K562 (cell line): ENCODE results near the gene USP31. TPM values are rescaled to one million over a fixed set of nuclear protein-coding genes. Genes with fewer than 3 reads are reported as not detected.

Source experiments
- ATAC-seq: fragments of 200-7000 bp; cut with Tn5 transposase; 3 replicates; pipeline ENCODE4 v1.9.1; 2020; ENCODE audit warnings: moderate library complexity
- BruUV-seq: library from RNA; stranded (reverse); fragments of 400-500 nt; replicated peaks from 2 replicates; lab custom pipeline; 2021; lab: Mats Ljungman, UMichigan
- CTCF ChIA-PET: fragments of 300-600 bp; formaldehyde crosslinking; extraction: SDS; loops from one replicate; lab custom pipeline; 2021; ENCODE audit warnings: low intra/inter-chr PET ratio; lab: Yijun Ruan, JAX
- POLR2A ChIA-PET: fragments of 300-600, 350-650 bp; sonication (Branson Sonifier 250); formaldehyde crosslinking; extraction: SDS; loops from one replicate; lab custom pipeline; 2021; ENCODE audit warnings: antibody characterized with exemption, inconsistent platforms; lab: Yijun Ruan, JAX
- DNase-seq, 4 experiments: peaks; one replicate each; pipeline versions ENCODE4 v3.0.0 to v3.0.0-alpha.2; 2011 to 2018; ENCODE audit warnings: low spot score in 3 of 4, mixed read lengths in 3 of 4; ENCODE audit errors: extremely low read depth in 1 of 4
- FAIRE-seq: peaks from 2 replicates; lab custom pipeline; 2011; peaks lifted over from hg19 to GRCh38; lab: Jason Lieb, UNC
- H2AFZ ChIP-seq: 2 replicates; pipeline ENCODE4 v1.6.0; 2011; ENCODE audit warnings: low read depth, low read length, control low read depth, inconsistent platforms
- H3K27ac ChIP-seq: fragments of 200-600 bp; 3 replicates; pipeline ENCODE4 v1.8.0; 2011; ENCODE audit warnings: low read depth, mild to moderate bottlenecking, control low read depth, inconsistent platforms, low read length, moderate library complexity, mixed read lengths; ENCODE audit errors: extremely low read depth
- H3K27me3 ChIP-seq, 2 experiments: fragments of 300-600 bp in 1 of 2; 2 replicates in 1 of 2; 3 replicates in 1 of 2; pipeline versions ENCODE4 v1.6.0 to v1.8.0; 2011; ENCODE audit warnings: inconsistent platforms in 2 of 2, low read length in 2 of 2, mild to moderate bottlenecking in 1 of 2, mixed read lengths in 1 of 2, moderate library complexity in 1 of 2; ENCODE audit not compliant: control insufficient read depth in 2 of 2, insufficient read depth in 2 of 2
- H3K36me3 ChIP-seq: fragments of 300-600 bp; 3 replicates; pipeline ENCODE4 v1.8.0; 2011; ENCODE audit warnings: mild to moderate bottlenecking, low read length, inconsistent platforms; ENCODE audit not compliant: control insufficient read depth, insufficient read depth
- H3K4me1 ChIP-seq, 2 experiments: fragments of 200-600 bp in 1 of 2; replicated peaks in 1 of 2; 2 replicates in 1 of 2; 3 replicates in 1 of 2; pipeline versions ENCODE4 v1.5.1 to v1.8.0; 2011; ENCODE audit warnings: inconsistent platforms in 2 of 2, low read length in 2 of 2, mild to moderate bottlenecking in 1 of 2, mixed read lengths in 1 of 2, moderate library complexity in 1 of 2; ENCODE audit not compliant: control insufficient read depth in 2 of 2, insufficient read depth in 2 of 2
- H3K4me2 ChIP-seq: 2 replicates; pipeline ENCODE4 v1.6.1; 2011; ENCODE audit warnings: low read length, control low read depth, inconsistent platforms, mixed read lengths; ENCODE audit not compliant: insufficient read depth
- H3K4me3 ChIP-seq: fragments of 200-600 bp; sonication (generic), shearing (Covaris generic); 2 replicates; pipeline ENCODE4 v1.5.1; 2016; ENCODE audit warnings: control low read depth, inconsistent platforms
- H3K79me2 ChIP-seq: fragments of 200-600 bp; 3 replicates; pipeline ENCODE4 v1.8.0; 2011; ENCODE audit warnings: low read length, inconsistent platforms; ENCODE audit not compliant: control insufficient read depth, insufficient read depth
- H3K9ac ChIP-seq, 2 experiments: 2 replicates each; pipeline versions ENCODE4 v1.6.0 to v1.6.1; 2011; ENCODE audit warnings: low read depth in 2 of 2, low read length in 2 of 2, control low read depth in 1 of 2, inconsistent platforms in 1 of 2, mild to moderate bottlenecking in 1 of 2, mixed read lengths in 1 of 2; ENCODE audit not compliant: insufficient read depth in 1 of 2
- H3K9me1 ChIP-seq: one replicate; pipeline ENCODE4 v1.6.0; 2011; ENCODE audit warnings: inconsistent platforms, mild to moderate bottlenecking, low read length, moderate library complexity; ENCODE audit not compliant: control insufficient read depth, insufficient read depth
- H3K9me3 ChIP-seq: replicated peaks from 2 replicates; pipeline ENCODE4 v1.5.1; 2011; ENCODE audit warnings: low read depth, low read length, inconsistent platforms; ENCODE audit not compliant: control insufficient read depth, insufficient read depth
- H4K20me1 ChIP-seq: replicated peaks from 2 replicates; pipeline ENCODE4 v1.6.1; 2011; ENCODE audit warnings: low read length, inconsistent platforms, mixed read lengths; ENCODE audit not compliant: control insufficient read depth, insufficient read depth
- ARHGAP35 ChIP-seq: fragments of 450-650 bp; IDR thresholded peaks from 2 replicates; pipeline ENCODE4 v1.6.1; 2018; ENCODE audit not compliant: partially characterized antibody
- BCLAF1 ChIP-seq, 2 experiments: fragments of 450-650 bp in 1 of 2; IDR thresholded peaks; 2 replicates each; pipeline ENCODE4 v1.6.1; 2011 to 2017; ENCODE audit warnings: low read depth in 2 of 2, antibody characterized with exemption in 1 of 2, borderline replicate concordance in 1 of 2, low read length in 1 of 2, mild to moderate bottlenecking in 1 of 2, mixed read lengths in 1 of 2; ENCODE audit not compliant: control insufficient read depth in 1 of 2
- BDP1 ChIP-seq: IDR thresholded peaks from 3 replicates; pipeline ENCODE4 v1.6.1; 2011; ENCODE audit not compliant: insufficient read length, insufficient read depth
- BRCA1 ChIP-seq, 2 experiments: fragments of 450-650 bp in 1 of 2; sonication (generic) in 1 of 2; formaldehyde crosslinking in 1 of 2; IDR thresholded peaks; 2 replicates each; pipeline versions ENCODE4 v1.5.0 to v1.6.1; 2017 to 2020; ENCODE audit warnings: mild to moderate bottlenecking in 1 of 2, missing genetic modification reagents in 1 of 2
- CCAR2 ChIP-seq: fragments of 200-400 bp; formaldehyde crosslinking; IDR thresholded peaks from 2 replicates; pipeline ENCODE4 v1.6.1; 2017; ENCODE audit warnings: mild to moderate bottlenecking, low read depth, low read length
- ETV6 ChIP-seq, 3 experiments: fragments of 150-350 bp in 1 of 3; sonication (generic) in 1 of 3; formaldehyde crosslinking in 1 of 3; IDR thresholded peaks; 2 replicates each; pipeline versions ENCODE4 v1.6.1 to v1.8.0; 2014 to 2022; ENCODE audit warnings: borderline replicate concordance in 2 of 3, low read depth in 2 of 3, antibody characterized with exemption in 1 of 3, low read length in 1 of 3, mild to moderate bottlenecking in 1 of 3, missing genetic modification reagents in 1 of 3
- MCM3 ChIP-seq: fragments of 450-650 bp; IDR thresholded peaks from 2 replicates; pipeline ENCODE4 v1.6.1; 2016
- MTF1 ChIP-seq: fragments of 250-450 bp; sonication (Bioruptor Pico); IDR thresholded peaks from 2 replicates; pipeline ENCODE4 v1.9.0; 2021; ENCODE audit warnings: moderate library complexity, mild to moderate bottlenecking, inconsistent platforms, borderline replicate concordance
- SFPQ ChIP-seq: fragments of 200-400 bp; formaldehyde crosslinking; IDR thresholded peaks from 2 replicates; pipeline ENCODE4 v1.6.1; 2017; ENCODE audit warnings: mild to moderate bottlenecking, low read depth, low read length, moderate library complexity
- SOX6 ChIP-seq: fragments of 450-650 bp; IDR thresholded peaks from 2 replicates; pipeline ENCODE4 v1.6.1; 2014; ENCODE audit warnings: mild to moderate bottlenecking
- SREBF1 ChIP-seq: fragments of 150-350 bp; IDR thresholded peaks from 2 replicates; pipeline ENCODE4 v1.6.1; 2014; ENCODE audit warnings: antibody characterized with exemption, low read depth, low read length, borderline replicate concordance
- TAF7 ChIP-seq: fragments of 450-650 bp; IDR thresholded peaks from 2 replicates; pipeline ENCODE4 v1.6.1; 2016; ENCODE audit warnings: missing genetic modification characterization, missing compliant biosample characterization
- THRA ChIP-seq: fragments of 450-650 bp; IDR thresholded peaks from 2 replicates; pipeline ENCODE4 v1.6.1; 2017; ENCODE audit warnings: mild to moderate bottlenecking, moderate library complexity
- ZFX ChIP-seq: sonication (generic); formaldehyde crosslinking; IDR thresholded peaks from 2 replicates; pipeline ENCODE4 v1.8.0; 2022; ENCODE audit warnings: mild to moderate bottlenecking, missing genetic modification reagents, moderate library complexity
- ZNF3 ChIP-seq: fragments of 250-450 bp; sonication (Bioruptor Pico); IDR thresholded peaks from 2 replicates; pipeline ENCODE4 v1.5.0; 2021; ENCODE audit warnings: mild to moderate bottlenecking, moderate library complexity
- ZNF444 ChIP-seq: fragments of 250-450 bp; sonication (Bioruptor Pico); IDR thresholded peaks from 2 replicates; pipeline ENCODE4 v1.4.0; 2020; ENCODE audit warnings: mild to moderate bottlenecking, moderate library complexity
- WGBS: fragments of 100-300 bp; shearing (Covaris generic); methylation state at CpG from one replicate; pipeline ENCODE4 v1.1.6; 2016; ENCODE audit warnings: low coverage, mixed read lengths; ENCODE audit not compliant: insufficient coverage; ENCODE audit errors: missing lambda C conversion rate; 5-methylcytosine and 5-hydroxymethylcytosine counted together
- in situ Hi-C: fragments of 300-500 bp; cut with MboI; formaldehyde crosslinking; loops from 4 replicates; pipeline ENCODE4 v1.15.0; 2018; ENCODE audit warnings: inconsistent platforms, mixed read lengths
- intact Hi-C: fragments of 100-400 bp; cut with micrococcal nuclease; formaldehyde crosslinking; loops from 2 replicates; pipeline ENCODE4 v1.14.2; 2022
- polyA plus RNA-seq, 8 experiments: library from polyadenylated mRNA; depleted of rRNA in 4 of 8; stranded (reverse) in 5 of 8; unstranded in 3 of 8; fragments of >200 nt; fragmentation: Nextera tagmentation in 2 of 8; fragmentation: Illumina TruSeq in 1 of 8; extraction: Ambion mirVana in 2 of 8; extraction: Trizol in 1 of 8; gene quantifications; 2 replicates each; pipeline versions ENCODE4 v1.2.1 to v1.2.3, GENCODE V29; 2011 to 2014; ENCODE audit warnings: inconsistent platforms in 1 of 8, missing spikeins in 1 of 8
- total RNA-seq, 7 experiments: library from RNA; depleted of rRNA in 6 of 7; stranded (reverse); fragments of >200 nt in 6 of 7; fragmentation: Illumina TruSeq in 2 of 7; extraction: Trizol in 2 of 7; gene quantifications; 2 replicates each; pipeline versions ENCODE4 v1.2.1 to v1.2.3, GENCODE V29; 2011 to 2021; ENCODE audit warnings: low replicate concordance in 1 of 7

Gene USP31
- total and polyA plus RNA-seq, 9 of the 15 experiments (the other 6 are each of a cell fraction or from before 2014, with no cell fraction given): 0.56 to 4.9 (median 2.9) TPM

GRCh38 chr16:23107117-23107516 is 42.1 kb downstream of the USP31 start:
- H3K79me2 ChIP-seq: no peaks in the 10 kb centered on the region
- H3K27ac ChIP-seq: no peak overlapping the region
- no peak overlapping the region for H3K4me3 ChIP-seq
- POLR2A ChIA-PET: no interaction called here
- H2AFZ ChIP-seq: no peak overlapping the region
- DNase-seq (no peak), ATAC-seq (no peak), FAIRE-seq (no peak)
- H3K4me2 ChIP-seq: no peak overlapping the region
- H3K9me3 ChIP-seq: no peaks in the 10 kb centered on the region
- H3K27me3 ChIP-seq: no peaks in the 10 kb centered on the region
- WGBS: 100% methylated on average over 2 of the region's 2 CpGs
- H3K36me3 ChIP-seq: peaks cover 8% of the 10 kb centered on the region; the same call in 2 of the 3 replicates
- H3K9ac ChIP-seq: no peak overlapping the region
- CTCF ChIA-PET: no interaction called here
- H4K20me1 ChIP-seq: no peaks in the 10 kb centered on the region; the same call in 1 of the 2 replicates
- no TSS peak for BruUV-seq
- H3K4me1 ChIP-seq: no peaks in the 10 kb centered on the region
- no peaks in the 10 kb centered on the region for H3K9me1 ChIP-seq
- intact Hi-C loops (no loop called here), in situ Hi-C loops (no loop called here)
- TF ChIP-seq THRA: no peak
- TF ChIP-seq SFPQ: no peak
- no peak for TF ChIP-seq TAF7 (tag)
- no peak for TF ChIP-seq CCAR2
- TF ChIP-seq ETV6 (IDR thresholded peaks at IDR 0.05; ENCODE audit: borderline replicate concordance in 1 of 2, low read depth in 2 of 2, low read length in 1 of 2): no peak
- TF ChIP-seq ETV6 (CRISPR knock-in tag; IDR thresholded peaks at IDR 0.05; ENCODE audit: borderline replicate concordance): no peak
- TF ChIP-seq BRCA1 (IDR thresholded peaks at IDR 0.05): no peak
- no peak for TF ChIP-seq BRCA1 (CRISPR knock-in tag; IDR thresholded peaks at IDR 0.05)
- TF ChIP-seq ARHGAP35: no peak
- TF ChIP-seq BCLAF1 (IDR thresholded peaks at IDR 0.05; ENCODE audit: borderline replicate concordance in 1 of 2, control insufficient read depth in 1 of 2, low read depth in 2 of 2, low read length in 1 of 2): no peak
- TF ChIP-seq BDP1: no peak
- no peak for TF ChIP-seq SREBF1
- no peak for TF ChIP-seq ZNF3
- no peak for TF ChIP-seq MTF1 (CRISPR knock-in tag)
- no peak for TF ChIP-seq ZFX (CRISPR knock-in tag)
- TF ChIP-seq MCM3: no peak
- TF ChIP-seq ZNF444 (CRISPR knock-in tag): no peak
- no peak for TF ChIP-seq SOX6
